ENCODE results near the gene MYADM.

MYADM gene

DNA sequence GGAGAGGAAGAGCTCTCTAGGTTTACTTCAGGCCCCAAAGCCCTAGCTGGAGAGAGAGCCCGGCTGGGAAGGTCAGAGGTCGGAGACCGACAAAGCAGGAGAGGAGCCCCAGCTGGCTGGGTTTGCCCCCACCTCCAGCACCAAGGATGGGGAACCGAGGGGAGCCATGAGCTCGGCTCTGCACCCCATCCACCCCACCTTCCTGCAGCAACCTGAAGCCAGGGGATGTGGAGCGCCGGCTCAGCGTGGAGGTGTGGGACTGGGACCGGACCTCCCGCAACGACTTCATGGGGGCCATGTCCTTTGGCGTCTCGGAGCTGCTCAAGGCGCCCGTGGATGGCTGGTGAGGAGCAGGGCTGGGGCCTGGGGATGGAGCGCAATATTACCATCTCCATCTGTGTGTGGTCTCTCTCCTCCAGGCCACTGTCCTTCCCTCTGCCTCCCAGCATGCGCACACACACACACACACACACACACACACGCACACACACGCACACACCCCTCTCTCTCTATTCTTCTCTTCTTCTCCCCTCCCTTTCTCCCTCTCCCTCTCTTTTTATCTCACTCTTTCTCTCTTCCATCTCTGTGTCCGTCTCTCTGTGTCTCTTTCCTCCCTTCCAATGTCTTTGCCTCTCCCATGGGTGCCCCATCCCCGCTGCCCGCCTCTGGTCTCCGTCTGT is 24.8 kb downstream of the MYADM start:
- no peak for DNase-seq

DNA sequence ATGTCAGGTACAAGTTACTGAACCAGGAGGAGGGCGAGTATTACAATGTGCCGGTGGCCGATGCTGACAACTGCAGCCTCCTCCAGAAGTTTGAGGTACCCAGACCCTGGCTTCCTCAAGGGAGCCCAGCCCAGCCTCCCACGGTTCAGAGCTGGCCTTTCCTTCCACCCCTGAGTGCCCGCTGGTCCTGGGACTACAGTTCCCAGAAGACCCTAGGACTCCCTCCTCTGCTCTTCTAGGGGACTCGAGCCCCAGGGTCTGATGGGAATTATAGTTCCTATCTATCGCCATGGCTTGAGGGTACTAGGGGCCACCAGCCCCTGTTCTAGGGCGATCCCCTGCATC is 25.3 kb downstream of the MYADM start:
- DNase-seq: no peak

DNA sequence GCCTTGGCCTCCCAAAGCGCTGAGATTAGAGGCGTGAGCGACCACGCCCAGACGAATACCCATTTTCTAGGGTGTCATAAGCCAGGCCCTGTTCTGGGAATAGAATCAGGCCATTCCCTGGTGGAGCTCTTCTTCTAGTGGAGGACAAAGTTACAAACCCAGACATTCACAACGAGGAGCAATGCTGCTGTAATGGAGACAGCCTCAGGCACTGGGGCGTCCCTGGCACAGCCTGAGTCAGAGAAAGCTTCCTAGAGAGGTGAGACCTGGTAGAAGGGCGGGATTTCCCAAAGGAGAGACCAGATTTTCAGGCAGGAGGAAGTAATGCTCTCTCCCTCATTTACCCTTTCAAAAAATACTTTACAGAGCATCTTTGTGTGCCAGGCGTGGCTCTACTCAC is 27.0 kb downstream of the MYADM start:
- DNase-seq: no peak

DNA sequence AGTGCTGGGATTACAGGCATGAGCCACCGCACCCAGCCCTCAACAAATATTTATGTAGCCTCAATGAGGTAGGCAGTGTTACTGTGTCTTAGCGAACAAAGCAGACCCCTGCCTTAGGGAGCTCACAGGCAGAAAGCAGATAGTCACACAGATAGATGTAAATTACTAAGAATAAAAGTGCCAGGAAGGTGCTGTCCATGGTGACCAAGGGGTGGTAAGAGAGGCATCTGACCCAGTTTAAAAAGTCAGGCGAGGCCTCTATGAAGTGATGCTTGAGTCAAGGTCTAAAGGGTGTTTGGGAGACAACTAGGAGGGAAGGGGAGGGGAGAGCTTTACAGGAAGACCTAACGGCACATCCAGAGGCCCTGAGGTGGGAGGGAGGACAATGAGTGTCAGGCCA is 29.0 kb downstream of the MYADM start:
- DNase-seq: no peak

DNA sequence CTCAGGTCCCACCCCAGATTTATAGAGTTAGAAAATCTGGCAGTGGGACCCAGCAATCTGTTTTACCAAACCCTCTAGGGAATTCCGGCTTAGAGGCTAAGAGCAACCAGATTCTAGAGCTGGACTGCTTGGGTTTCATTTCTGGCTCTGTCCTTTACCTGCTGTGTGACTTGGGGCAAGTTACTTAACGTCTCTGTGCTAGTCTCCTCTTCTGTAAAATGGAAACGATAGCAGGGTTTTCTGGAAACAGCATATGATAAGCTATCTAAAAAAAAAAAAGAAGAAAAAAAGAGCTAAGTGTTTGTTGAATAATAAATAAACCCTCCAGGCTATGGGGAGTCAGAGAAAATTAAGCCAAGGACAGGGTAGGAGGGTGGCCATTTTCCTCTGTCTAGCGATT is 29.8 kb downstream of the MYADM start:
- no peak for DNase-seq

DNA sequence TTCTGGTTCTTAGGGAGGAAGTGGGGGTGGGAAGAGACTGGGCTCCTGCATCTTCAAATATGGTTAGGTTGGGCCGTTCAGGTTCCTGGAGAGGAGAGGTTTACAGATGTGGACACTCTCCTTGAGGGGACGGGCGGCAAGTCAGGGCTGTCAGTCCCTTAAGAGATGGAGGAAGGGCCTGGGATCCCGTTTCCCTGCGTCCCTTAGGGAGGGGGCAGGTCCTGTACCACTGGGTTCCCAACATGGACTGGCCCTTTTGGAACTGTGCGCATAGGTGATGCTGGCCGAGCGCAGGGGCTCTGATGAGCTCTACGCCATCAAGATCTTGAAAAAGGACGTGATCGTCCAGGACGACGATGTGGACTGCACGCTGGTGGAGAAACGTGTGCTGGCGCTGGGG is 30.5 kb downstream of the MYADM start:
- no peak for DNase-seq

DNA sequence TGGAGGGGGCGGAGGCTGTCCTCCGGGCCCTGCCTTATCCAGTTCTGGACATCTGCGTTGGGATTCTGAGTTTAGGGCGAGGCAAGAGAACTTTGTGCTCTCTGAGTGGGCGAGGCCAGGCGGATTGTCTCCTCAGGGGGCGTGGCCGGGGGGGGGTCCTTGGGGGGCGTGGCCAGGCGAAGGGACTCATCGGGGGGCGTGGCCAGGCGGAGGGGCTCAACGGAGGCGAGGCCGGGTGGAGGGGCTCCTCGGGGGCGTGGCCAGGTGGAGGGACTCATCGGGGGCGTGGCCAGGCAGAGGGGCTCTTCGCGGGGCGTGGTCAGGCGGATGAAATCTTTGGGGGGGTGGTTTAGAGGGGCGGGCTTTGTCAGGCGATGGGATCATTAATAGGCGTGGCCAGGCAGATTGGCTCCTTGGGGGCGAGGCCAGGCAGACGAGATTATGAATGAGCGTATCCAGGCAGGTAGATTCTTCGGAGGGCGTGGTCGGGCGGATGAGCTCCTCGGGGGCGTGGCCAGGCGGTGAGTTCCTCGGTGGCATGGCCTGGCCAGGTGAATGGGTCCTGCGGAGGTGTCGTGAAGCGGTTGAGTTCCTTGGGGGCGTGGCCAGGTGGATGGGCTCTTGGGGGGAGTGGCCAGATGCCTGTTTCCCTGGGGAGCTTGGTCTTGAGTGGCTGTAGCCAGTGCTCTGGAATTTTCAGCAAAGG is 31.1 kb downstream of the MYADM start:
- no peak for DNase-seq

DNA sequence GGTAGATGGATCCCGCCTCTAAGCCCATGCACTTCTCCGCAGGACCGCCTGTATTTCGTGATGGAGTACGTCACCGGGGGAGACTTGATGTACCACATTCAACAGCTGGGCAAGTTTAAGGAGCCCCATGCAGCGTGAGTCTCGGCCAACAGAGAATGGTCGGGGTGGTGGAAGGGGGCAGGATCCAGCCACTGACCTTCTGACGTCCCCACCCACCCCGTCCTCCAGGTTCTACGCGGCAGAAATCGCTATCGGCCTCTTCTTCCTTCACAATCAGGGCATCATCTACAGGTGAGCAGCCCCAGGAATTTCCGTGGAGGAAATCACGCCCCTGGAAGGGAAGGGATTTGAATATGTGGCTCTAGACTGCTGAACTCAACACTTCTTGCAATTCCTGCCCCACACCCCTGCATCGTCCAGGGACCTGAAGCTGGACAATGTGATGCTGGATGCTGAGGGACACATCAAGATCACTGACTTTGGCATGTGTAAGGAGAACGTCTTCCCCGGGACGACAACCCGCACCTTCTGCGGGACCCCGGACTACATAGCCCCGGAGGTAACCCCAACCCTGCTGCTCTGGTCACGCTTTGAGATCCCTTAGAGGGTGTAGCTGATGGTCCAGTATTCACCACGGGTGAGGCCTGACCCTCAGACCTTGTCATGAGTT is 32.6 kb downstream of the MYADM start:
- no peak for DNase-seq

DNA sequence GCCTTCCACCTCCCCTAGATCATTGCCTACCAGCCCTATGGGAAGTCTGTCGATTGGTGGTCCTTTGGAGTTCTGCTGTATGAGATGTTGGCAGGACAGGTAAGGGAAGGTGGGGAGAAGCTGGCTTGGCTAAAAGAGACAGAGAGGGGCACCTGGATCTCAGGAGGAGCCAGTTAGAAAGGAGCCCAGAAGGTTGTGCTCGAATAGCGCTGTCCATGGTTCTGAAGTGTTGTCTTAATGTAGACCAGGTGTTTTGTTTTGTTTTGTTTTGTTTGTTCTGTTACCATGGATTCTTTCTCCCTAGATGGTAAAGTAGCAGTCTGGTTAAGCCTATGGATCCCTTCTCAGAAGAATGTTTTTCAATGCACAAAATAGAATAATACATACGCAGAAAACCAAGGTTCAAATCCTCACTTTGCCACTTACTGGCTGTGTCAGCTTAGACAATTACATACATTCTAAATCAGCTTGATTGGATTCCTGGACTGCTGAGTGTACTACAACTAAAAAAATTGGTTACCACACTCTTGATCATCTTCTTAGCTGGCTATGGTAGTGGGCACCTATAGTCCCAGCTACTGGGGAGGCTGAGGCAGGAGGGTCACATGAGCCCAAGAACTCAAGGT is 35.5 kb downstream of the MYADM start:
- no peak for DNase-seq

DNA sequence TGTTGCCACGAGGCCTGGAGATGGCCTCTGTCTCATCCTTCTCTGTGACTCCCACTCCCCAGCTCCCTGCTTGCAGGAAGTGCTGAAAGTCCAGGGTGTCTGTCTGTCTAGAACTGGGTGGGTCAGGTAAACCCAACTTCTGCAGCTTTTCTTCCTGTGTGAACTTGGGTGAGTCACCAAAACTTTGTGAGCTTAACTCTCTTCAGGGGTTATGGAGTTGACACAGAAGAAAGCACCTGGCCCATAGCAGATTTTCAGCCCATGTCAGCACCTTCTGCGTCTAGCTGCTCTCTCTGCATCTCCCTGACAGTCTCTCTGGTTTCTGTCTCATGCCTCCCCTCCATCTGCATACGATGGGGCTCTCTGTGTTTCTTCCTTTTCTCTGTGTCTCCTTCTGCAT is 37.2 kb downstream of the MYADM start:
- no peak for DNase-seq

DNA sequence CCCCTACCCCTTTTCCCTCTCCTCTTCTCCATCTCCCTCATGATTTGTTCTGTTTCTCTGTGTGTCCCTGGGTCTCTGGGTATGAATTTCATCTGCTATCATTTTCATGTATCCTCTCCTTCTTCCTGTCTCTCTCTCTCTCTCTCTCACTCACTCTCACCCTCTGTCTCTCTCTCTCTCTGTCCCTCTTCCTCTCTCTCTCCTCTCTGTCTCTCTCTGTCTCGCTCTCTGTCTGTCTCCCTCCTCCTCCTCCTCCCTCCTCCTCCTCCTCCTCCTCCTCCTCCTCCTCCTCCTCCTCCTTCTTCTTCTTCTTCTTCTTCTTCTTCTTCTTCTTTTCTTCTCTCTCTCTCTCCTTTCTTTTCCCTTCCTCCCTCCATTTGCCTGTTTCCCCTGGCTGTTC is 38.1 kb downstream of the MYADM start:
- no peak for DNase-seq

DNA sequence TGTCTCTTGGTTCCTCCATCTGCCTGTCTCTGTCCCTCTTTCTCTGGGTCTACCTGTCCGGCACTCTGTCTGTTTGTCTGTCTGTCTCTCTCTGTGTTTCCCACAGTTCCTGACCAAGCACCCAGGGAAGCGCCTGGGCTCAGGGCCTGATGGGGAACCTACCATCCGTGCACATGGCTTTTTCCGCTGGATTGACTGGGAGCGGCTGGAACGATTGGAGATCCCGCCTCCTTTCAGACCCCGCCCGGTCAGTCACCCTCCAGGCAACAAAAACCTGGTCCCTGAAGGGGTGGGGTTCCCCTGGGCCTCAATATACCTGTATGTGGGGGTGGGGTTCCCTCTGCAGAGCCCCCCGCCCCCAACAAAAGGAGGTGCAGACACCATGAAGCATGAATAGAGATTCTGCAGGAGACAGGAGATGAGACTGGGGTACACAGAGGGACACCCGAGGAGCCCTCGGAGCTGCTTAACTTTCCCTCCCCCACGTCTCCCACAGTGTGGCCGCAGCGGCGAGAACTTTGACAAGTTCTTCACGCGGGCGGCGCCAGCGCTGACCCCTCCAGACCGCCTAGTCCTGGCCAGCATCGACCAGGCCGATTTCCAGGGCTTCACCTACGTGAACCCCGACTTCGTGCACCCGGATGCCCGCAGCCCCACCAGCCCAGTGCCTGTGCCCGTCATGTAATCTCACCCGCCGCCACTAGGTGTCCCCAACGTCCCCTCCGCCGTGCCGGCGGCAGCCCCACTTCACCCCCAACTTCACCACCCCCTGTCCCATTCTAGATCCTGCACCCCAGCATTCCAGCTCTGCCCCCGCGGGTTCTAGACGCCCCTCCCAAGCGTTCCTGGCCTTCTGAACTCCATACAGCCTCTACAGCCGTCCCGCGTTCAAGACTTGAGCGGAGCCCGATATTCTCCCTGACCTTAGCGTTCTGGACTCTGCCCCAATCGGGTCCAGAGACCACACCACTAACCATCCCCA is 38.8 kb downstream of the MYADM start:
- DNase-seq: no peak

DNA sequence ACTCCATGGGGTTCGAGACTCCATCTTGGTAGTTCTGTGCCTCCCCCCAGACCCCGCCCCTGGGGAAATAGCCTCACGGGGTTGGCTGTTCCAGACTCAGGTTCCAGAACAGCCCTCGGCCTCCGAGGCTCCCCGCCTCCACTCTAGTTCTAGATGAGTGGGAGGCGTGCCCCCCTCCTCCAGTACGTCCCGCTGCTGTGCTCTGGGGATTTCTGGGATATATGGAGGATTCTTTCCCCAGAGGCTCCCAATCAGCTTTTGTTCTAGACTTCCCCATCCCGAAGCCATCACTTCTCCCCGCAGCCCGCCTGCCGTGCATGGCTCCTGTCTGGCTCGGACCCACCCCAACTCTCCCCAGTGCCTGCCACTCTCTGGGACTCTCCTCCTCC is 39.5 kb downstream of the MYADM start:
- no peak for DNase-seq

DNA sequence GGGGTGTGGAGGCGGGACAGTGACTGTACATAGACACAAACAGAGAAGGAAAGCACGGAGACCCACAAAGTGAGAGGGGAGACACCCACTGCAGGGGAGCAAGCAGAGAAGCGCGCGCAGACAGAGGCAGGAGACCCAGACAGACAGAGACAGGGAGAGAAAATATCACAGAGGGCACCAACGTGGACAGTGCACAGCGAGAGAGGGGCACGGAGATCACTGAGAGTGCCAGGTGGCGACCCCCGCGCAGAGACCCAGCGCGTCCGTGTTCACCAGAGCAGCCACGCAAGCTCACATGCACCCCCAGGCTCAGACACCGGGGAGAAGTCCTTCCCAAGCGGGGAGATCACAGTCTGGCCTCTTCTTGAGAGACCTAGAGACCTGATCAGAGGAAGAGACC is 40.0 kb downstream of the MYADM start:
- DNase-seq: no peak

DNA sequence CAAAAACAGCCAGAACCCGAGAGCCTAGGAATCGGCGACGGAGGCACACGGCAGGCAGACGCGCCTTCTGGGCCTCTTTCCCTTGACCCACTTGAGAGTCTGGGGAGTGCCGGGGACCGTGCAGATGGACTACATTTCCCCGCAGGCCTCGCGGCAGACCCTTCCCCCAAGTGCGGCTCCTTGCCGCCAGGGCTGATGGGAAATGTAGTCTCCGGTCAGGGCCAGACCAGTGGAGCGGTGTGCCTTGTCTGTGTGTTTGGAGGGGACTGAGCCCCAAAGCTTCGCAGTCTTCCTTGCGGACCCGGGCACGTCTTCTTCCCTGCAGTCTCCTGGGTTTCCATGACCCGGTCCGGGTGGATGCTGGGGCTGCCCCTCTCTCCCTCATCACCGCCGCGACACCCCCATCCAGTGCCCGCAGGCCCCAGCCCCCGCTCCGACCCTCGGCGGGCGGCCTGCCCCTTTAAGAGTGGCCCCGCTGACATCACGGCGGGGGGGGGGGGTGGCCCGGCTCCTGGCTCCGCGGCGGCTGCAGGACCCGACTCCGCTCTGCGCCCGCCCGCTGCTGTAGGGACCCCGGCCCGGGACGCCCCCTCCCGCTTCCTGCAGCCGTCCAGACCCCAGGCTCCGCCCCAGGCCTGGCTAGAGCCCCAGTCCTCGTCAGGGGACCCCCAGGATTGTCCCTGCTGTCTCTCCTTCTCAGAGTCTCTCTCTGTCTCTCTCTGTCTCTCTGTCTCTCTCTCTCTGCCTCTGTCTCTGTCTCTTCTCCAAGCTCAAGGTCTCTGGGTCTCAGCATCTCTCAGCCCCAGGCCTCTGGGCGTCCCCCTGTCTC is 40.6 kb downstream of the MYADM start:
- DNase-seq: no peak

DNA sequence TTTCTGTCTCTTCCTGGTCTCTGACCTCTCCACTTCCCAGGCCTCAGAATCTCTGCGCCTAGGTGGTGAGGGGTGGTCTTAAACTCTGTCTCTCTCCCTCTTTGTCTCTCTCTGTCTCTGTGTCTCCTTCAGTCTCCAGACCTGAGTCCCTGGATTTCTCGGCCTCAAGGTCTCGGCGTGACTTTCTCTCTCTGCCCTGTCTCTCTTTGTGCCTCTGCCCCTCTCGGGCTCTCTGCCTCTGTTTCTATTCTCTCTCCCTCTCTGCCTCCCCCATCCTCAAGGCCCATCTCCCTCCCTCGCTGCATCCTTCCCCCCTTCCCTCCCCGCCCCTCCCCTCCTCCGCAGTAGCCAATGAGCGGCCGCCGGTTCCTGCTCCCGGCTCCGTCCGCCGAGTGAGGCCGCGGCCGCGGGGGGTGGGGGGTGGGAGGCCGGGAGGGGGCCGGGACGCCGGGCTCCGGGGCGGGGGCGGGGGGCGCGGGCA is 41.3 kb downstream of the MYADM start, which contains the start of gene CACNG7:
Gene CACNG7, plus strand, starts transcription at position 344 of the 481 bp plus-strand sequence. CDS start 3,554 bp downstream, outside the sequence.
- no peak for DNase-seq

DNA sequence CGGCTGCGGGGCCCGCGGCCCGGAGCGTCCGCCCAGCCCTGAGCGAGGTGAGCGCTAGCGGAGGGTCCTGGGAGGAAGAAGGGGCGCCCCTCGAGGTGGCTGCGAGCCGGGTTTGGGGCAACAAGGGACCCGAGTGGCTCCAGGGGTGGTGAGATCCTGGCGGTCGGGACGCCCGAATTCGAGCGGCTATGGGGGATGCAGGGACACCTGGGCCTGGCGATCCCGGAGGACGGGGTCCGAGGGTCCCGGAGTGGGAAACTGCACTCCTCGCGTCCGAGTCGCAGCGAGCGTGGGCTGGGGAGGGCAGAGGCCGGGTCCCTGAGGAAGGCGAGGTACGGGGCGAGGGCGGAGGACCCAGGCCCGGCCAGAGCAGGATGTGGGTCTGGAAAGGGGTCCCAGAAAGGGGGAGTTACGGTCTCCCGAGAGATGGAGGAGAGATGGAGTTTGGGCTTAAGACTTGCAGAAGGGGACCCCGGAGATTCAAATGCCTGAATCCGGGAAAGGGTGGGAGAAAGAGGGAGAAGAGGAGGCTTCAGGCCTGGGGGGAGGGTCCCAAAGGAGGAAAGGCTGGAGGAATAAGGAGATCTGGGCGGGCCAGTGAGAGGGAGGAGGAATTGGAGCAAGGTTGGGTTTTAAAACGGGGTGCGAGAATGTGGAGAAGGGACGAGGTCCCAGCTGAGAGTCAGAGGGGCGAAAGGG is 41.9 kb downstream of the MYADM start:
- no peak for DNase-seq

DNA sequence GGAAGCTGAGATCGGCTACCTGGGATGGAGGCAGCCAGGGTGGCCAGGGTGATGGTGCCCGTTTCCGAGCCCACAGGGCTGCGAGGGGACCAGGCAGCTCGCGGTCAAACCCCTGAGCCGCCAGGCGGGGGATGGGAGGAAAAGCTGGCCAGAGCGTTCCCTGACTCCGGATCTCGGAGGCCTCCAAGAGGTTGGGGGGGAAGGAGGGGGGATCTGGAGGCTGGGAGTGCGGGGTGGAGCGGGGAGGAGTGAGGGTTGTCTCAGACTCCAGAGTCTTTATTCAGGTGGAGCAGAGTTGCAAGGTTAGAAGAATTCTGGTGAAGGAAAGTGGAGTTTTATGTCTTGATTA is 42.5 kb downstream of the MYADM start:
- no peak for DNase-seq

DNA sequence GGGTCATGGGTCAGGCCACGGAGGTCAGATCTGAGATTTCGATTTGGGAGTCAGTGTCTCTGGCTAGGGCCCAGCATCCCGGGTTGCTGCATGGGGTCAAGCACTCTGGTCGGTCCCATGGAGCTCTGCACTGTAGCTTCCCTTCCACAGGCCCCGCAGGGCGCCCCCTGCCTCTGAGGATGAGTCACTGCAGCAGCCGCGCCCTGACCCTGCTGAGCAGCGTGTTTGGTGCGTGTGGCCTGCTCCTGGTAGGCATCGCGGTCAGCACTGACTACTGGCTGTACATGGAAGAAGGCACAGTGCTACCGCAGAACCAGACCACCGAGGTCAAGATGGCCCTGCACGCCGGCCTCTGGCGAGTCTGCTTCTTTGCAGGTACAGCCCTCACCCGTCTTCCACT is 45.0 kb downstream of the MYADM start:
- DNase-seq: no peak

DNA sequence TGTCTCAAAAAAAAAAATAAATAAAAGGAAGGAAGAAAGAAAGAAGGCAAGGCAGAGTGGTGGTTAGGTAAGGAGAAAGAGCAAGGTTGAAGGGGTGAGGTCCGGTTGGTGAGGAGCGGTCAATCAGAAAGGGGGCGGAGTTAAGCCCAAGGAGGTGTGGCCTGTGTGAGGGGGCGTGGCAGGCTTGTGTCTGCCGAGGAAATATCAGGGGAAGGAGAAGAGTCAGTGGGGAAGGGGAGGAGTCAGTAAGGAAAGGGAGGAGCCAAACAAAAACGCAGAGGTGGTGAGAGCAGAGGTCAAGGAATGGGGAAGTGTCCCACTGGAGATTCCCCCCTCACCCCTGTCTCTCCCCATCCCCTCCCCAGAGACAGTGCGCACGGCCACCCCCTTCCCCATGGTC is 47.3 kb downstream of the MYADM start:
- no peak for DNase-seq

DNA sequence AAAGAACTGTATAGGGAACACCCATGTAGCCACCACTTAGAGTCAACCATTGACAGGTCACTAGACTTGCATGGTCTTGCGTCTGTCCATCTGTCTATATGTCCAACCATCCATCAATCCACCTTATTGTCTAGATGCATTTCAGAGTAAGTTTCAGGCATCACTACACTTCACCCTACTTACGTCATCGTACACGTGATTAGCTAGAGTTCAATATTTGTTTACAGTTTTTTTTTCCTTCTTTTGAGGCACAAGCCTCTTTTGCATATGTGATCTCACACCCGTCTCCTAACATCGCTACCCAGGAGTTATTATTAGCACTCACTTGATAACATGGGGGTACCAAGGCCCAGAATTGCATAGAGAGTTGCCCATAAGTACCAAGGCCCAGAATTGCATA is 48.3 kb downstream of the MYADM start:
- no peak for DNase-seq
